Ishikawa (cell line): ENCODE data around the gene PLEKHA1.

ENCODE experiments used
- CEBPB ChIP-seq: IDR thresholded peaks from 2 replicates; pipeline ENCODE4 v1.6.1; 2012
- CREB1 ChIP-seq: IDR thresholded peaks from 2 replicates; pipeline ENCODE4 v1.6.1; 2012; ENCODE audit warnings: low read depth
- EGR1 ChIP-seq: IDR thresholded peaks from 2 replicates; pipeline ENCODE4 v1.6.1; 2012
- EP300 ChIP-seq: IDR thresholded peaks from 2 replicates; pipeline ENCODE4 v1.6.1; 2012; ENCODE audit warnings: borderline replicate concordance
- FOXM1 ChIP-seq: IDR thresholded peaks from 2 replicates; pipeline ENCODE4 v1.6.1; 2012; ENCODE audit warnings: low read depth, borderline replicate concordance
- MAX ChIP-seq: IDR thresholded peaks from 2 replicates; pipeline ENCODE4 v1.6.1; 2012
- NFIC ChIP-seq: IDR thresholded peaks from 2 replicates; pipeline ENCODE4 v1.6.1; 2012
- RAD21 ChIP-seq: IDR thresholded peaks from 2 replicates; pipeline ENCODE4 v1.6.1; 2012; ENCODE audit warnings: low read depth
- REST ChIP-seq: IDR thresholded peaks from 2 replicates; pipeline ENCODE4 v1.6.1; 2012; ENCODE audit warnings: low read depth, mild to moderate bottlenecking
- TAF1 ChIP-seq: IDR thresholded peaks from 2 replicates; pipeline ENCODE4 v1.6.1; 2012; ENCODE audit warnings: low read depth, mild to moderate bottlenecking
- TCF12 ChIP-seq: IDR thresholded peaks from 2 replicates; pipeline ENCODE4 v1.6.1; 2012; ENCODE audit warnings: low read depth
- TEAD4 ChIP-seq: IDR thresholded peaks from 2 replicates; pipeline ENCODE4 v1.6.1; 2012
- USF1 ChIP-seq: IDR thresholded peaks from 2 replicates; pipeline ENCODE4 v1.6.1; 2012
- YY1 ChIP-seq: IDR thresholded peaks from 2 replicates; pipeline ENCODE4 v1.6.1; 2012; ENCODE audit warnings: low read depth
- ZBTB7A ChIP-seq: IDR thresholded peaks from 2 replicates; pipeline ENCODE4 v1.6.1; 2012; ENCODE audit warnings: low read depth

Gene PLEKHA1

GRCh38 chr10:122402548-122403131 is 28.1 kb downstream of the PLEKHA1 start:
- no peak for TF ChIP-seq CREB1
- no peak for TF ChIP-seq TAF1
- no peak for TF ChIP-seq ZBTB7A
- no peak for TF ChIP-seq TCF12
- TF ChIP-seq EGR1 = no peak

- TF ChIP-seq TEAD4 (no peak), NFIC (no peak), MAX (no peak), REST (no peak), YY1 (no peak), TAF1 (no peak), EGR1 (no peak), ZBTB7A (no peak), USF1 (no peak), FOXM1 (no peak), RAD21 (no peak)
These were observed 30.1 kb downstream of the PLEKHA1 start for GRCh38 chr10:122404576-122404975.

- TF ChIP-seq MAX (no peak), FOXM1 (no peak), EP300 (no peak), TAF1 (no peak), CEBPB (no peak), EGR1 (no peak), YY1 (no peak), TEAD4 (no peak), CREB1 (no peak), NFIC (no peak), USF1 (no peak), TCF12 (no peak), RAD21 (no peak)
These were observed 33.0 kb downstream of the PLEKHA1 start for GRCh38 chr10:122407375-122408125.

- TF ChIP-seq MAX (no peak), EGR1 (no peak), TEAD4 (no peak), REST (no peak), TCF12 (no peak), RAD21 (no peak), CREB1 (no peak), CEBPB (no peak)
These were observed 38.8 kb downstream of the PLEKHA1 start for GRCh38 chr10:122413327-122413726.

- TF ChIP-seq TAF1 = no peak
- no peak for TF ChIP-seq EP300
- no peak for TF ChIP-seq TCF12
- TF ChIP-seq TEAD4 = no peak
- no peak for TF ChIP-seq ZBTB7A
- no peak for TF ChIP-seq EGR1
- TF ChIP-seq YY1 = no peak
- no peak for TF ChIP-seq USF1
- TF ChIP-seq RAD21 = no peak
- TF ChIP-seq NFIC = no peak
- TF ChIP-seq CREB1 = no peak
- TF ChIP-seq CEBPB = no peak
These were observed 43.2 kb downstream of the PLEKHA1 start for GRCh38 chr10:122417667-122418066.
